Measurements from ENCODE around the gene SMLR1.

SMLR1 gene

DNA sequence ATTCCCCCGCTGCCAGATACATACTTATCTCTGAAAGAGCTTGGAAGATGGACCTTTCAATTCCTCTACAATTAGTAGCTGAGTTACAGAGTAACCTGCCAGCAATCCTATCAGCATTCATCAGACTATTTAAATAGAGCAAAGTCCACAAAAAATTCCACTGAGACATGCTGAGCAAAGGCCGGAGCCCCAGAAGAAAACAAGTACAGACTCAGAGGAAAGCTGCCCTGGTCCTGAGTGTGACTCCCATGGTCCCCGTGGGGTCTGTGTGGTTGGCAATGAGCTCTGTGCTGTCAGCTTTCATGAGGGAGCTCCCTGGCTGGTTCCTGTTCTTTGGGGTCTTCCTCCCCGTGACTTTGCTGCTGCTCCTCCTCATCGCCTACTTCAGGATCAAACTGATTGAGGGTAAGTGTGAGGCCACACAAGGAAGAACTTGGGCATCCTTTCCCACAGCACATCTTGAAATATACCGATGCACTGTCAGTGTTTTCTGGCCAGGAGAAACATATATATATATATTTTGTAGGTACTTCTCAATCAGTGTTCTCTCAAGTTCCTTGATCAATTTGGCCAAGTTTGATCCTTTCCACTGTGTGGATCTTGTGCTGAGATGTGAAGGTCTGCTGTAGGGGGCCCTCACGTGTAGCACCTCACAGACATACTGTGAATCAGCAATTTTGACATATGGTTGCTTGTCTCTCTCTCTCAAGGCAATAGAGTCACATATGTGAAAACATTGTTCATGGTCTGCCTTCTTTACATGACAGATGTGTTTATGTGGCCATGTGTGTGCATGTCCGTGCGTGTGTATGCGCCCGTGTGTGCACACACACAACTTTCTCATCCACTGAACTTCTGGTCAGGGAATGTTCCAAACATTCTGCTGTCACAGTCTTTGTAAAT is at the start of gene SMLR1:
TSS of gene SMLR1 (plus strand) at position 160 of the 903 bp plus-strand sequence. CDS start at position 168, 8 bp downstream.
- no peak for DNase-seq (ENCODE audit: low read depth)
- no peak within 1 kb of the TSS for H3K4me3 ChIP-seq (ENCODE audit: low read depth, low read length)
- no peak for TF ChIP-seq CTCF (IDR thresholded peaks at IDR 0.05; ENCODE audit: insufficient read depth, low read depth, low read length, missing control alignments)

DNA sequence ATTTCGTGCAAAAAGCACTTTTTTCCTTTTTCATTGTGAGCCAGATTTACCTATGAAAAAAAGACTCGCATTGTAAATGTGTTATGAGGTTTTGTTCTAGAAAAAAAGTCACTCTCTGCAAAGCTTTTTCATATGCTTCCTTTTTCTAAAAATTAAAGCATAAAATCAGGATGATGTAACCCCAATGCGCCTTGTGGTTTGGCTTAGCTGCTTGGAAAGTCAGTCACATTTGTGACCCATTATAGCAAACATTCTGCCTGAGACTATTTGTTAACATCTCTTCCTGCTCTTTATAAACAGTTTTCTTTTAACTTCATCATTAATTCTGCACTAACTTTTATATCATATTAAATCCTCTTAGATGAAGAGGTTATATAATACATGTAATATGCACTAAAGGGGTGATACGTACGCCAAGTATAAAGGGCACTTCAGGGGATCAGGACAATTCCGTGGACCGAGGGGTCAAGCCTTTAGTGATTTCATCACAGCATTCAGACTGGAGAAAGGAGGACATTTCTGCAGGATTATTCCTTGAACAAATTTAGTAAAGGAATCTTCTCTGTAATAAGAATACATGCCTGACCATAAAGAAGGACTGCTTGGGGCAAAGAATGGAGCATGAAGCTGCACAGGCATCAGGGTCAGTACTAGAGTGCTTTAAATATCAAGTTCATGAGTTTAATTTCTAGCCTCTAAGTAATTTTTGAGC is 48.1 kb upstream of the SMLR1 start:
- DNase-seq (ENCODE audit: low read depth) = no peak
- H3K4me3 ChIP-seq (ENCODE audit: low read depth, low read length) = no peak overlapping the region
- no peak for TF ChIP-seq CTCF (IDR thresholded peaks at IDR 0.05; ENCODE audit: insufficient read depth, low read depth, low read length, missing control alignments)

GRCh38 chr6:130779658-130780033 is 47.6 kb upstream of the SMLR1 start:
- TF ChIP-seq CTCF (IDR thresholded peaks at IDR 0.05; ENCODE audit: insufficient read depth, low read depth, low read length, missing control alignments) = no peak
- H3K4me3 ChIP-seq (ENCODE audit: low read depth, low read length) = no peak overlapping the region
- no peak for DNase-seq (ENCODE audit: low read depth)

GRCh38 chr6:130780122-130780521 is 47.1 kb upstream of the SMLR1 start:
- H3K4me3 ChIP-seq (ENCODE audit: low read depth, low read length) = no peak overlapping the region
- DNase-seq (ENCODE audit: low read depth) = no peak
- no peak for TF ChIP-seq CTCF (IDR thresholded peaks at IDR 0.05; ENCODE audit: insufficient read depth, low read depth, low read length, missing control alignments)

DNA sequence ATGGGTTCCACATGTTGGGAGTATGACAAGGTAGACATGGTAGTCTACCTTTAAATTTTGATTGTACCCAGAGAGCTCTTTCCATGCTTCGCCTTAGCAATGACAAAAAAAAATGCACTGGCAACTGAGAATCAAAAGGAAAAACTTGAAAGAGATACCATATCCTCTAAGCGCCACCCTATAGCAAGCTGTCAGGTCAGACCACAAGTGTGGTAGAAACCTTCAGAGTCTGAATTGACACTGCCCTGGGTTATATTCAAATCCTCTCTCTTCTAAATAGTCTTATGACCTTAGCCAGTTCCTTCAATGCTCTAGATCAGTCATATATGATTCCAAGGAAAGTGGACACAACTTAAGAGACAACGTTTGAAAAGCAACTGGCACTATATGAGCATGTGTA is 45.6 kb upstream of the SMLR1 start:
- TF ChIP-seq CTCF (IDR thresholded peaks at IDR 0.05; ENCODE audit: insufficient read depth, low read depth, low read length, missing control alignments) = no peak
- H3K4me3 ChIP-seq (ENCODE audit: low read depth, low read length) = no peak overlapping the region
- peak; percentile 19 for DNase-seq (ENCODE audit: low read depth)

DNA sequence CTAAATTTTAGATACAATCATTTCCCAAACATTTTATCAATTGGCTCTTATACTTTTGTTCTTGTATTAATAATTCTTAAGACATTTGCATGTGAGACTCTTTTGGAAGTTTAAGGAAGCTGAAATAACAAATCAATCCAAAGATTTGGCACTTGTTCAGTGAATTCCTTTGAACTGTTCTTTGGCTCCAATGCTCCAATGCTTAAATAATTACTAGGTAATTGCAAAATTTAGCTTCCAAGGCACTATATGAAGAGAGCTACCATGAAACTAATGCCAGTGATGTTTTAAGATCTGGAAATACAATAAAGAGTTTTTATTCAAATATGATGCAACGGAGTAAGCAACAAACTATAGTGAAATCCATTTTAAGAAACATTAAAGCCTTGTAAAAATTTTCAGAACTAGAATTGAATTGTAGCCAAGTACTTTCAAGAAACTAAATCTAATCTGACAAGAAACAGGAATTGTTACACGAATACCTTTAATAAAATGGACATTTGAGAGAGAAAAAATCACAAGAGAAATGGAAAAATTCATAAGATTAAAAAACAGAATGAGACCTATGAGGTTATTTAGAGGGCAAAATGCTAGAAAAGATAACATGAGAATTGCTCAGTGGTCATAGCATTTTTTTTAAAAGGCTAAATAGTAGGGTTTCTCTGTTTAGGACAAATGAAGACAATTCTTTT is 43.6 kb upstream of the SMLR1 start:
- DNase-seq (ENCODE audit: low read depth) = no peak
- TF ChIP-seq CTCF (IDR thresholded peaks at IDR 0.05; ENCODE audit: insufficient read depth, low read depth, low read length, missing control alignments) = no peak
- no peak overlapping the region for H3K4me3 ChIP-seq (ENCODE audit: low read depth, low read length)
